ENCODE results near the gene SLC22A2.

DNA sequence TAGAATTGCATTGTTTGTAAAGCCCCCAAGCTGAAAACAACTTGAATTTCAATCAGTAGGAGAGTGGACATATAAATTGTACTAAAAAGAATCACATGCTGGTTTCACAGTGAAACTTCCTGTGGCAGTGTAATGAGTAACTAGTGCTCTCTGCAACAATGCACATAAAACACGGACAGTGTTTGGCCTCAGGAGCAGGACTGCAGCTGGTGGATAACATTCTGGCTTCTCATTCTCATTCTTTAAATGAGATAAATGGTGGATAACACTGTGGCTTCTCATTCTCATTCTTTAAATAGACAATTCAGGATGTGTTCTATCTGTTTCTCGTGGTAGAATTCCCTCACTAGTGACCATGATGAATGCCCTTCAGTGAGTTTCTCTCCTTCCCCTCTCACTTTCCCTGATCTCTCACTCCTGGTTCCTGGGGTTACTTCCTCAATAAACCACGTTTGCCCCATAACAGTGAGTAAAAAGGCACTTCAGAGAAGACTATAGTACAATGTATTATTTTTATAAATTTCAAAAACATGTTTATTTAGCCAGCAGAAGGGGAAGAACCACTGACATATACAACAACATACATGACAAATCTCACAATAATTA is 59.9 kb downstream of the SLC22A2 start:
- TF ChIP-seq POLR2AphosphoS5 (IDR thresholded peaks at IDR 0.05; ENCODE audit: insufficient read depth, low read depth, low read length) (no peak), MYC (IDR thresholded peaks at IDR 0.05; ENCODE audit: low read depth, low read length) (no peak)
- TF ChIP-seq, protein P1, sequence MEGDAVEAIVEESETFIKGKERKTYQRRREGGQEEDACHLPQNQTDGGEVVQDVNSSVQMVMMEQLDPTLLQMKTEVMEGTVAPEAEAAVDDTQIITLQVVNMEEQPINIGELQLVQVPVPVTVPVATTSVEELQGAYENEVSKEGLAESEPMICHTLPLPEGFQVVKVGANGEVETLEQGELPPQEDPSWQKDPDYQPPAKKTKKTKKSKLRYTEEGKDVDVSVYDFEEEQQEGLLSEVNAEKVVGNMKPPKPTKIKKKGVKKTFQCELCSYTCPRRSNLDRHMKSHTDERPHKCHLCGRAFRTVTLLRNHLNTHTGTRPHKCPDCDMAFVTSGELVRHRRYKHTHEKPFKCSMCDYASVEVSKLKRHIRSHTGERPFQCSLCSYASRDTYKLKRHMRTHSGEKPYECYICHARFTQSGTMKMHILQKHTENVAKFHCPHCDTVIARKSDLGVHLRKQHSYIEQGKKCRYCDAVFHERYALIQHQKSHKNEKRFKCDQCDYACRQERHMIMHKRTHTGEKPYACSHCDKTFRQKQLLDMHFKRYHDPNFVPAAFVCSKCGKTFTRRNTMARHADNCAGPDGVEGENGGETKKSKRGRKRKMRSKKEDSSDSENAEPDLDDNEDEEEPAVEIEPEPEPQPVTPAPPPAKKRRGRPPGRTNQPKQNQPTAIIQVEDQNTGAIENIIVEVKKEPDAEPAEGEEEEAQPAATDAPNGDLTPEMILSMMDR (IDR thresholded peaks at IDR 0.05; ENCODE audit: extremely low read depth in 1 of 2, insufficient read depth in 1 of 2, low read depth in 1 of 2, low read length in 2 of 2) = no peak
- TF ChIP-seq, protein P2, sequence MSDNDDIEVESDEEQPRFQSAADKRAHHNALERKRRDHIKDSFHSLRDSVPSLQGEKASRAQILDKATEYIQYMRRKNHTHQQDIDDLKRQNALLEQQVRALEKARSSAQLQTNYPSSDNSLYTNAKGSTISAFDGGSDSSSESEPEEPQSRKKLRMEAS (IDR thresholded peaks at IDR 0.05; ENCODE audit: insufficient read depth, insufficient read length) = no peak

All from endothelial cell of umbilical vein (primary cell).